BJ (cell line): ENCODE measurements around the gene PCNT. TPM values are rescaled to one million over a fixed set of nuclear protein-coding genes. Genes with fewer than 3 reads are reported as not detected.
A peak's percentile ranks its signal among the peaks of the same experiment; 100 is the strongest.
"Not testable (repeated sequence)": the region's sequence is repeated elsewhere in the genome, so short reads cannot be mapped to it uniquely, and the experiment has no call there.

Experiments
- CTCF ChIA-PET: fragments of 350-600 bp; formaldehyde crosslinking; extraction: SDS; loops from one replicate; lab custom pipeline; 2021; ENCODE audit warnings: antibody characterized with exemption, inconsistent platforms; lab: Yijun Ruan, JAX
- POLR2A ChIA-PET: fragments of 300-600 bp; sonication (Branson Sonifier 250); formaldehyde crosslinking; extraction: SDS; loops from one replicate; lab custom pipeline; 2021; ENCODE audit warnings: antibody characterized with exemption; lab: Charles Lee
- DNase-seq: peaks from one replicate; pipeline ENCODE4 v3.0.0-alpha.2; 2011; ENCODE audit warnings: low read depth
- H3K27me3 ChIP-seq: 2 replicates; pipeline ENCODE4 v1.6.0; 2011; ENCODE audit warnings: low read length; ENCODE audit not compliant: control insufficient read depth, insufficient read depth
- H3K36me3 ChIP-seq: 2 replicates; pipeline ENCODE4 v1.5.1; 2011; ENCODE audit warnings: low read length; ENCODE audit not compliant: control insufficient read depth, insufficient read depth
- H3K4me3 ChIP-seq: 2 replicates; pipeline ENCODE4 v1.5.1; 2011; ENCODE audit warnings: low read depth, mild to moderate bottlenecking, control low read depth, low read length
- CTCF ChIP-seq: IDR thresholded peaks from 2 replicates; pipeline ENCODE4 v1.5.1; 2011; ENCODE audit warnings: low read depth, mild to moderate bottlenecking, control low read depth, inconsistent platforms, low read length, moderate library complexity; ENCODE audit not compliant: insufficient read depth
- polyA plus RNA-seq: library from polyadenylated mRNA; depleted of rRNA; stranded (reverse); fragments of >200 nt; gene quantifications from 2 replicates; pipeline ENCODE4 v1.2.3, GENCODE V29; 2011

PCNT gene
- polyA plus RNA-seq, 1 experiment = 11.0 TPM

- no peak for TF ChIP-seq CTCF
- DNase-seq = no peak
- POLR2A ChIA-PET = interaction anchor here (0.6 to 0.8 kb wide), 2 partner anchors 8 to 9 kb away, joined by 3 read pairs; no protein-coding TSS in a partner anchor
- CTCF ChIA-PET = interaction anchor here (0.7 kb wide), 1 partner anchor 96 kb away, joined by 3 read pairs; no protein-coding TSS in a partner anchor
- no peaks in the 10 kb centered on the region; the same call in 1 of the 2 replicates for H3K36me3 ChIP-seq
- H3K27me3 ChIP-seq = no peaks in the 10 kb centered on the region
- H3K4me3 ChIP-seq = peak overlapping the region; percentile 87
These were observed 135.6 kb downstream of the PCNT start for GRCh38 chr21:46459356-46460112.

- TF ChIP-seq CTCF = no peak
- ChIA-PET CTCF (no interaction called here), POLR2A (no interaction called here)
- H3K36me3 ChIP-seq = no peaks in the 10 kb centered on the region; the same call in 1 of the 2 replicates
- no peaks in the 10 kb centered on the region for H3K27me3 ChIP-seq
- no peak overlapping the region for H3K4me3 ChIP-seq
- no peak for DNase-seq
These were observed 138.0 kb downstream of the PCNT start for GRCh38 chr21:46461909-46462308.

- H3K4me3 ChIP-seq, POLR2A ChIA-PET, H3K36me3 ChIP-seq, DNase-seq, CTCF ChIA-PET, H3K27me3 ChIP-seq: not testable (repeated sequence)
These were observed 141.2 kb downstream of the PCNT start for GRCh38 chr21:46465153-46465552.

- no peak for DNase-seq
- ChIA-PET POLR2A (no interaction called here), CTCF (interaction anchor here (0.7 kb wide), 1 partner anchor 17 kb away, joined by 3 read pairs; no protein-coding TSS in a partner anchor)
- no peak for TF ChIP-seq CTCF
- peaks cover 2% of the 10 kb centered on the region; the same call in 1 of the 2 replicates for H3K36me3 ChIP-seq
- H3K27me3 ChIP-seq = no peaks in the 10 kb centered on the region
- no peak overlapping the region for H3K4me3 ChIP-seq
These were observed 141.7 kb downstream of the PCNT start for GRCh38 chr21:46465651-46466050.

- ChIA-PET CTCF (interaction anchor here (0.6 kb wide), 1 partner anchor 327 kb away, joined by 3 read pairs; no protein-coding TSS in a partner anchor), POLR2A (interaction anchor here (0.7 to 1.0 kb wide), 2 partner anchors 8 to 9 kb away, joined by 3 read pairs; partner anchors contain the start of gene DIP2A)
- Histone ChIP-seq H3K36me3 (peaks cover 3% of the 10 kb centered on the region), H3K27me3 (no peaks in the 10 kb centered on the region), H3K4me3 (no peak overlapping the region)
- no peak for DNase-seq
- TF ChIP-seq CTCF = no peak
These were observed 144.3 kb downstream of the PCNT start for GRCh38 chr21:46468108-46468774.
